HepG2 (cell line): ENCODE measurements around the gene LRRC25. TPM values are rescaled to one million over a fixed set of nuclear protein-coding genes. Genes with fewer than 3 reads are reported as not detected.
A peak's percentile ranks its signal among the peaks of the same experiment; 100 is the strongest.

Experiments
- ASH2L ChIP-seq: fragments of 300-600, 200-600 bp; sonication (generic); IDR thresholded peaks from 2 replicates; pipeline ENCODE4 v1.7.0; 2017; ENCODE audit warnings: low read depth, mild to moderate bottlenecking, moderate library complexity, mixed read lengths, low read length; ENCODE audit not compliant: insufficient read length
- ATF1 ChIP-seq: IDR thresholded peaks from 2 replicates; pipeline ENCODE4 v1.6.1; 2016; ENCODE audit warnings: mild to moderate bottlenecking, control low read depth
- GATAD2A ChIP-seq: IDR thresholded peaks from 2 replicates; pipeline ENCODE4 v1.6.1; 2016
- HOXD1 ChIP-seq: sonication (generic); formaldehyde crosslinking; IDR thresholded peaks from 2 replicates; pipeline ENCODE4 v1.5.0; 2020; ENCODE audit warnings: missing genetic modification reagents
- KDM5B ChIP-seq: sonication (generic); formaldehyde crosslinking; IDR thresholded peaks from 2 replicates; pipeline ENCODE4 v1.4.0; 2020; ENCODE audit warnings: missing genetic modification reagents, mild to moderate bottlenecking, borderline replicate concordance
- NCOR1 ChIP-seq: fragments of 200-600 bp; sonication (generic); IDR thresholded peaks from 2 replicates; pipeline ENCODE4 v1.7.0; 2017; ENCODE audit warnings: antibody characterized with exemption, low read length, borderline replicate concordance
- PHF21A ChIP-seq: sonication (generic); formaldehyde crosslinking; IDR thresholded peaks from 2 replicates; pipeline ENCODE4 v1.5.0; 2020; ENCODE audit warnings: mild to moderate bottlenecking, missing genetic modification reagents
- PHF8 ChIP-seq: sonication (generic); formaldehyde crosslinking; IDR thresholded peaks from 2 replicates; pipeline ENCODE4 v1.5.0; 2020; ENCODE audit warnings: missing genetic modification reagents
- RXRA ChIP-seq: sonication (generic); formaldehyde crosslinking; IDR thresholded peaks from 2 replicates; pipeline ENCODE4 v1.5.1; 2020; ENCODE audit warnings: missing genetic modification reagents
- SKI ChIP-seq: fragments of 450-650 bp; IDR thresholded peaks from one replicate; pipeline ENCODE4 v1.6.1; 2018; ENCODE audit warnings: mild to moderate bottlenecking; ENCODE audit not compliant: partially characterized antibody
- TCF7 ChIP-seq: sonication (generic); IDR thresholded peaks from 2 replicates; pipeline ENCODE4 v1.6.1; 2016; ENCODE audit warnings: antibody characterized with exemption, low read depth
- ZBTB3 ChIP-seq: sonication (generic); formaldehyde crosslinking; IDR thresholded peaks from 2 replicates; pipeline ENCODE4 v1.4.0; 2020; ENCODE audit warnings: low read depth, mild to moderate bottlenecking, moderate library complexity, missing genetic modification reagents, borderline replicate concordance
- ZBTB7A ChIP-seq: sonication (generic); formaldehyde crosslinking; IDR thresholded peaks from 2 replicates; pipeline ENCODE4 v1.8.0; 2022; ENCODE audit warnings: mild to moderate bottlenecking, missing genetic modification reagents
- ZFP90 ChIP-seq: sonication (generic); formaldehyde crosslinking; IDR thresholded peaks from 2 replicates; pipeline ENCODE4 v1.8.0; 2022; ENCODE audit warnings: missing genetic modification reagents, mild to moderate bottlenecking, inconsistent platforms, borderline replicate concordance
- ZNF280D ChIP-seq: sonication (generic); formaldehyde crosslinking; IDR thresholded peaks from 2 replicates; pipeline ENCODE4 v1.5.1; 2020; ENCODE audit warnings: mild to moderate bottlenecking, missing genetic modification reagents
- ZNF326 ChIP-seq: sonication (generic); formaldehyde crosslinking; IDR thresholded peaks from 2 replicates; pipeline ENCODE4 v1.4.0; 2020; ENCODE audit warnings: missing genetic modification reagents, borderline replicate concordance
- ZNF788 ChIP-seq: sonication (generic); formaldehyde crosslinking; IDR thresholded peaks from 2 replicates; pipeline ENCODE4 v1.5.0; 2020; ENCODE audit warnings: mild to moderate bottlenecking, missing genetic modification reagents, borderline replicate concordance
- ZNF878 ChIP-seq: sonication (generic); formaldehyde crosslinking; IDR thresholded peaks from 2 replicates; pipeline ENCODE4 v1.8.1; 2023; ENCODE audit warnings: mild to moderate bottlenecking, missing genetic modification reagents, moderate library complexity
- polyA plus RNA-seq, 8 experiments: library from polyadenylated mRNA; depleted of rRNA in 3 of 8; stranded (reverse) in 7 of 8; unstranded in 1 of 8; fragments of >200 nt; fragmentation: Illumina TruSeq in 4 of 8; extraction: Trizol in 4 of 8; gene quantifications; 2 replicates each; pipeline versions ENCODE4 v1.2.1 to v1.2.3, GENCODE V29; 2011 to 2016; ENCODE audit warnings: low read depth in 4 of 8, missing spikeins in 1 of 8, mixed read lengths in 1 of 8; ENCODE audit not compliant: insufficient read depth in 1 of 8
- total RNA-seq, 5 experiments: library from RNA; depleted of rRNA; stranded (reverse); fragments of >200 nt; fragmentation: Illumina TruSeq; extraction: Trizol; gene quantifications; 2 replicates each; pipeline ENCODE4 v1.2.3, GENCODE V29; 2016; ENCODE audit warnings: low read depth in 1 of 5
- TF ChIP-seq, protein P1 (sequence below): sonication (generic); formaldehyde crosslinking; IDR thresholded peaks from 2 replicates; pipeline ENCODE4 v1.8.0; 2022; ENCODE audit warnings: mild to moderate bottlenecking, missing genetic modification reagents

The LRRC25 gene
- total and polyA plus RNA-seq, 2 of the 13 experiments (the other 11 are each of a cell fraction or from before 2014, with no cell fraction given): 0.13 to 0.53 TPM

DNA sequence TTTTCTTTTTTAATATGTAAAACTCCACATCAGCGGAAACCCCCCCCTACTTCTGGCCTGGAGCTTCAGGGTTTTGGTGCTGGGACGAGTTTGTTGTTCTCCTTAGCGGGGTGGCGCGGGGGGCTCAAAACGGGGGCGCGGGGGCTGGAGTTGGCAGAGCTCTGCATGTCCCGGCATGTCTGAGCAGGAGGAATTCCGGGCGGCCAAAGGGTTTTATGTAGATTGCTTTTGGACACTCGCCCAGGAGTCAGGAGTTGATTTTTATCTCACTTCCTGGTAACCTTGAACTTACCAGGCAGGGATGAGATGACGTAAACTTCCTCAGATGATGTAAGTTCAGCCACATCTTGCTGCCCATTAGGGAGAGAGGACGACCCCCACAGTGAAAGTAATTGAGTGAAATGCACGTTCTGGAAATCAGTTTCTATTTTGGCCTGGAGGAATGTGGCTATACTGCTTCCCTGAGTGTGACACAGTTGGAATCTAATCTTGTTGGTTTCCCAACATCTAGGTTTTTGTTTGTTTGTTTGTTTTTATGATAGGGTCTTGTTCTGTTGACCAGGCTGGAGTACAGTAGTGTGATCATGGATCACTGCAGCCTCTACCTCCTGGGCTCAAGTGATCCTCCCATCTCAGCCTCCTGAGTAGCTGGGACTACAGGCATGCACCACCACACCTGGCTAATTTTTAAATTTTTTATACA lies 32.4 kb downstream of the LRRC25 start (continued):
- TF ChIP-seq, protein P1, sequence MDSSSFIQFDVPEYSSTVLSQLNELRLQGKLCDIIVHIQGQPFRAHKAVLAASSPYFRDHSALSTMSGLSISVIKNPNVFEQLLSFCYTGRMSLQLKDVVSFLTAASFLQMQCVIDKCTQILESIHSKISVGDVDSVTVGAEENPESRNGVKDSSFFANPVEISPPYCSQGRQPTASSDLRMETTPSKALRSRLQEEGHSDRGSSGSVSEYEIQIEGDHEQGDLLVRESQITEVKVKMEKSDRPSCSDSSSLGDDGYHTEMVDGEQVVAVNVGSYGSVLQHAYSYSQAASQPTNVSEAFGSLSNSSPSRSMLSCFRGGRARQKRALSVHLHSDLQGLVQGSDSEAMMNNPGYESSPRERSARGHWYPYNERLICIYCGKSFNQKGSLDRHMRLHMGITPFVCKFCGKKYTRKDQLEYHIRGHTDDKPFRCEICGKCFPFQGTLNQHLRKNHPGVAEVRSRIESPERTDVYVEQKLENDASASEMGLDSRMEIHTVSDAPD (CRISPR knock-in tag): peak; percentile 77; the same call in 1 of the 2 replicates
- TF ChIP-seq ZBTB7A (CRISPR knock-in tag) (peak; percentile 70; the same call in 1 of the 2 replicates), ZNF878 (0 out of 2 replicates have a peak, but pooled peaks have one; percentile 43), PHF8 (CRISPR knock-in tag) (peak; percentile 24; the same call in 1 of the 2 replicates), GATAD2A (CRISPR knock-in tag) (peak; percentile 92), ZFP90 (CRISPR knock-in tag) (0 out of 2 replicates have a peak, but pooled peaks have one; percentile 62), TCF7 (peak; percentile 56), ZNF280D (CRISPR knock-in tag) (peak; percentile 35; the same call in 1 of the 2 replicates), RXRA (CRISPR knock-in tag) (peak; percentile 75; the same call in 1 of the 2 replicates), ATF1 (peak; percentile 84), ZBTB3 (CRISPR knock-in tag) (peak; percentile 38; the same call in 1 of the 2 replicates), ASH2L (peak; percentile 29), PHF21A (peak; percentile 85), HOXD1 (CRISPR knock-in tag) (peak; percentile 77; the same call in 1 of the 2 replicates), ZNF326 (no peak), KDM5B (CRISPR knock-in tag) (no peak), NCOR1 (peak; percentile 90), ZNF788 (CRISPR knock-in tag) (peak; percentile 29; the same call in 1 of the 2 replicates), SKI (peak; percentile 88)
